NCI-H2196 (cell line): ENCODE results near the gene CAVIN2.

ENCODE experiments used
- DNase-seq: peaks from one replicate; lab custom pipeline; 2025; ENCODE audit not compliant: unreplicated experiment; lab: John Stamatoyannopoulos, UW

CAVIN2 gene, protein sequence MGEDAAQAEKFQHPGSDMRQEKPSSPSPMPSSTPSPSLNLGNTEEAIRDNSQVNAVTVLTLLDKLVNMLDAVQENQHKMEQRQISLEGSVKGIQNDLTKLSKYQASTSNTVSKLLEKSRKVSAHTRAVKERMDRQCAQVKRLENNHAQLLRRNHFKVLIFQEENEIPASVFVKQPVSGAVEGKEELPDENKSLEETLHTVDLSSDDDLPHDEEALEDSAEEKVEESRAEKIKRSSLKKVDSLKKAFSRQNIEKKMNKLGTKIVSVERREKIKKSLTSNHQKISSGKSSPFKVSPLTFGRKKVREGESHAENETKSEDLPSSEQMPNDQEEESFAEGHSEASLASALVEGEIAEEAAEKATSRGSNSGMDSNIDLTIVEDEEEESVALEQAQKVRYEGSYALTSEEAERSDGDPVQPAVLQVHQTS

DNA sequence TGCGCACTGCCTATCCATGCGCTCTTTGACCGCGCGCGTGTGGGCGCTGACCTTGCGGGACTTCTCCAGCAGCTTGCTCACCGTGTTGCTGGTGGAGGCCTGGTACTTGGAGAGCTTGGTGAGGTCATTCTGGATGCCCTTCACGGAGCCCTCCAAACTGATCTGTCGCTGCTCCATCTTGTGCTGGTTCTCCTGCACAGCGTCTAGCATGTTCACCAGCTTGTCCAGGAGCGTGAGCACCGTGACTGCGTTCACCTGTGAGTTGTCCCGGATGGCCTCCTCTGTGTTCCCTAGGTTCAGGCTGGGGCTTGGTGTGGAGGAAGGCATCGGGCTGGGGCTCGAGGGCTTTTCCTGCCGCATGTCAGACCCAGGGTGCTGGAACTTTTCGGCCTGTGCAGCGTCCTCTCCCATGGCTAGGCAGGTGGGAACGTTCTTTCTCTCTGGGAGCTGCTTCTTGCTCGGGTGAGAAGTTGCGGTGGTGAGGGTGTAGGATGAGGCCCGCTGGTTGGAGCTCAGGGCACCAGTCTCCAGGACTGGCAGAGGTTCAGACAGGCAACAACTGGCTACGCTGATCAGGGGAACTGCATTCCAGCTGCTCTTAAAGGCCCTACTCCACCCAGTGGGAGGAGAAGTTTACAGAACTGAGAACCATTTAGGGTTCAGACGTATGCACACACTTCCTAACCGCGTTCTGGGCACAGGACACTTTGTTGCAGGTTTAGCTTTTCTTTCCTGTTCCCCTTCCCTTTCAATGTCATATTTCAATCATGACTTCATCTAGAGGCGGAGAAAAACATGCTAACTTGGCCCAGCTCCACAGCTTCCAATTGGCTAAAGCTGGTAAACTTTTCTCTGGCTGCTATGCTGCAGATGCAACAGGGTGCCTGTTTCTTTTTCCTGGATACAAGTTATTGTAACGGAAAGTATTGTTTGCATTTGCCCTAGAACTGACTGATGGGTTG, at the start of gene CAVIN2:
Gene CAVIN2 (minus strand): TSS at position 574 of the 962 bp plus-strand sequence. CDS start 163 bp downstream, at position 411.
- DNase-seq = no peak

DNA sequence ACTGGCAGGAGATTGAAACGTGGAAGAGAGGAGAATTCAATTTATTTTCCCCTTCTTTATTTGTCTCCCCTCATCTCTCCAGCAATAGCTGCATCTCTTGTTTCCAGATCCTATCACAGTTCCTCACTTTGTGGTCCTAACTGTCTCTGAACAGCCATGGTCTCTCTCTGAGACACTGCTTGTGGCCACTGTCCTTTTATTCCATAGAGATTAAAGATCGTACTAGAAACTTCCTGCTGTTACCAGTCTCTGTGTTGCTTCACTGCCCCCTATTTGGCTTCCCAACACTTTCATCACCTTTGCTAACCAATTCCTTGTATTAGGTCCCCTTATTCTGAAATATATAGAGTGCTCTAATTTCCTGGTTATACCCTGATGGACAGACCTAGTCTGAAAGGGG, 48.9 kb upstream of the CAVIN2 start:
- DNase-seq = no peak

DNA sequence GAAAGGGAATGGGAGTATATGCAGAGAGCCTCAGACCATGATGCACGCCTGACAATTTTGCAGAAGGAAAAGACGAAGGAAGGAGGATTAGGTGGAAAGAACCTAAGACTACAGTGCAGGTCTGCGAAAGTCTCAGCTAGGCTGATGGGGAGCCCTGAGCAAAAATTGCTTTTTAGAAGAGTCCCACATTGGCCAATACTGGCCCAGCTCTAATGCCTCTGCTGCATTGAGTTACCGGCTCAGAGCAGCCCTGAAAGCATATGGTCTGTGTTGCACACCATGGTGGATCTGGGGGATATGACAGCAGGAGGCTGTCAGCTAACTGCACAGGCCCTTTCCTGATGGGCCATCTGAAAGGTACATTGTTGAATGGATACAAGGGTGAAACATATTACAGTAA, 48.3 kb upstream of the CAVIN2 start:
- DNase-seq = no peak

DNA sequence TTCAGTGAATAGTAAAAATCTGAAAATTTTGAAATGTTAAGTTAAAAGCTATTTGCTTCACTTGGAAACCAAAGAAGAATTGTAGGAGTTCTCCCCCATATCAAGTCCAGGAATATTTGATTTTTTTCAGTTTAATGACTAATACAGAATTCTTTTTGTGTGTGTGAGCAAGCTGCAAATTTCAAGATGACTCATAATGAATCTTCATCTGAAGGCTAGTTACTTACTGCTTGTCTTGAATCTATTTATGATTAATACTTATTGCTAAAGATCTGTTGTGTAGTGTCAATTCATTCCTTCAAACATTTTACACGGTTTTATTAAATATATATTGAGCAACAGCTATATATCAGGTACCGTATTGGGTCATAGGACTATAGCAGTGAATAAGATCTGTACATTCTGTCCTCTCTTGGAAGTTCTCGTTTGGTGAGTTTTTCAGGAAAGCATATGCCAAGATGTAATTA, 47.8 kb upstream of the CAVIN2 start:
- DNase-seq = no peak

DNA sequence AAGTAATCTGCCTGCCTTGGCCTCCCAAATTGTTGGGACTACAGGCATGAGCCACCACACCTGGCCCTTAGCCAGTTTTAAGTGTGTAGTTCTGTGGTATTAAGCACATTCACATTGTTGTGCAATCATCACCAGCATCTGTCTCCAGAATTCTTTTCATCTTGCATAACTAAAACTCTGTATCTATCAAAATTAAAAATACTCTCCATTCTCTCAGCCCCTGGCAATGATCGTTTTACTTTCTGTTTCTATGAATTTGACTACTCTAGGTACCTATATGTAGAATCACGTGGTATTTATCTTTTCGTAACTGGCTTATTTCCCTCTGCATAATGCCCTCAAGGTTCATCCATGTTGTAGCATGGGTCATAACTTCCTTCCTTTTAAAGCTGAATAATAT, 45.5 kb upstream of the CAVIN2 start:
- DNase-seq = no peak

DNA sequence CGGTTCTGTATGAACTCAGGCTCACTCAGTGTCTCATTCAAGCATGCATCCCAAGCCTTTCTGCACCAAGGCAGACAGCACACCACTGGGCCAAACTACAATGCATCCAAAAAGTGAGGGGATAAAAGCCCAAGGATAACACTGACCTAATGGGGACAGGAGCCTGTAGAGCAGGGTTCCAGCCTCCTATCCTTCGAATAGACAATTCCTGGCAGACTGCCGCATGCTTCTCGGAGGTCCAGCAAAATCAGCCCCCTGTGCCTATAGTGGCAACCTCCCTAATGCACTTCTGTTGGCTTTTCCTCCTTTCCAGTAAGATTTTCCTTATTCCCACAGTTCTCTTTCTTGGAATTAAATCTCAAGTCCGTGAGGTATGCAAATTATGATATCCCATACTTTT, 44.8 kb upstream of the CAVIN2 start:
- DNase-seq = no peak

DNA sequence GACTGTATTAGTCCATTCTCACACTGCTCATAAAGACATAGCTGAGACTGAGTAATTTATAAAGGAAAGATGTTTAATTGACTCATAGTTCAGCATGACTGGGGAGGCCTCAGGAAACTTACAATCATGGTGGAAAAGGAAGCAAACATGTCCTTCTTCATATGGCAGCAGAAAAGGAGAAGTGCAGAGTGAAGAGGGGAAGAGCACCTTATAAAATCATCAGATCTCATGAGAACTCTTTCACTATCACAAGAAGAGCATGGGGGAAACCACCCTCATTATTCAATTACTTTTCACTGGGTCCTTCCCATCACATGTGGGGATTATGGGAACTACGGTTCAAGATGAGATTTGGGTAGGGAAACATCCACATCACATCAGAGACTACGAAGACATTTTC, 43.0 kb upstream of the CAVIN2 start:
- DNase-seq = no peak

DNA sequence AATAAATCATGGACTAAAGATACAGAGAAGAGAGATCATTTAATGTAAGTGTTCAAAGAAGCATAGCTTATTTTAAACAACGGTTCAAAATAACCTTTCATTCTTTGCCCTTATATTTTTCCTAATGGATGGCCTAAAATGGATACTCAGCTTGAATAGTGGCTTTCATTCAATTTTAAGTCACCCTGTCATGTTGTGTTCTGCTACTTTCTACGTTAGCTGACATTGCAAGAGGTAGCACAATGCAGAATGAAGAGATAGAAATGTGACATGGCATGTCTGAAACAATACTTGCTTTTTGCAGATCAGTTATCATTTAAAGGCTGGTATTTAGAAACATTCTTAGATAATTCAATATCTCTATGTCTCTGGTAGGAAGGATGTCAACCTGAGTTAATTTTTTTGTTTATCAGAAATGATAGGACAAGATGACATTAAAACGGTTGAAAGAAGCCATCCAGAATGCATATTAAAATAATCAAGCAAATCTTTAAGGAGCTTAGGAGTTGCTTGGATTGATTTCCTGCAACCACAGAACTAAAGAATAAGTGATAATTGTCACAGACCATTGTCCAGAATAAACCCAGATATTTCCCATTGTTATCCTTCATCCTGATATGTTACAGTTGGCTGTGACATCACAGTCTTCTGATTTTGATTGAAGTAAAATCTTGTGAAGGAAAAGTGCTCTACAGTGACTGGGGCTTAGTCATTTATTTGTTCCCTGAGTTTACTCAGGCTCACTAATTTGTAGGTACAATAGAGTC, 41.7 kb upstream of the CAVIN2 start:
- DNase-seq = no peak

DNA sequence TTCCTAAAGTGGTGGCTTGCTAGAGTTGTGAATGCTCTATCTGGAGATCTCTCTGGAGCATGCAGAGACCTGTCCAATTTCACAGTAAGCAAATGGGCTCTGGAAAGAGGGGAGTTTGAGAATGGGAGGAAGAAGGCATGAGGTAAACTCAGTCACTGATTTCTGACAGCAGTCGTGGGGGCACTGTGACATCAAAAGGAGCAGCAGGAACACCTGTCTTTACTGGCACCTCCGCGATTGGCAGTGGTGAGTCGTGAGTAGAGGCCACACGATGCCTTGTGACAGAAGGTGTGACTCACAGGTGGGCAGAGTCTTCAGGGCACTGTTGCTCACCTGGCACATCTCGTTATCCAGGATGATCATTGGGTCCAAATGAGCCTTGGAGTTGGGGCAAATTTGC, 38.8 kb upstream of the CAVIN2 start:
- DNase-seq = no peak

DNA sequence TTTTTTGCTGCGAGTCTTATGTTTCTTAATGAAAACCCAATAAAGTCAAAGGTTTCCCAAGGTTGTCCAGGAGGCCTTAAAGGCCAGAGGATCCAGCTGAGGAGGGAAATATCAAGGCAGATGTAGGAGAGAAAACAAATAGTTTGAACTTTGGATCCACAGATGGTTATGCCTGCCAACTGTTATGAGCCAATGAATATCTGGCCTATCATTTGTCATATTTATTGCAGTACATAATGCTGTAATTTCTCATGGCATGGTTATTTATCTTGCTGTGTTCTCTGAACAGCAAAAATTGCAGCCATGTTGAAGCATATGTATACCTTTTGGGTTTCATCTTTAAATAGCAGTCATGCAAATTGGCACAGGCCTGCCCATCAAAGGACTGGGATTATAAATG, 38.2 kb upstream of the CAVIN2 start:
- DNase-seq = no peak

DNA sequence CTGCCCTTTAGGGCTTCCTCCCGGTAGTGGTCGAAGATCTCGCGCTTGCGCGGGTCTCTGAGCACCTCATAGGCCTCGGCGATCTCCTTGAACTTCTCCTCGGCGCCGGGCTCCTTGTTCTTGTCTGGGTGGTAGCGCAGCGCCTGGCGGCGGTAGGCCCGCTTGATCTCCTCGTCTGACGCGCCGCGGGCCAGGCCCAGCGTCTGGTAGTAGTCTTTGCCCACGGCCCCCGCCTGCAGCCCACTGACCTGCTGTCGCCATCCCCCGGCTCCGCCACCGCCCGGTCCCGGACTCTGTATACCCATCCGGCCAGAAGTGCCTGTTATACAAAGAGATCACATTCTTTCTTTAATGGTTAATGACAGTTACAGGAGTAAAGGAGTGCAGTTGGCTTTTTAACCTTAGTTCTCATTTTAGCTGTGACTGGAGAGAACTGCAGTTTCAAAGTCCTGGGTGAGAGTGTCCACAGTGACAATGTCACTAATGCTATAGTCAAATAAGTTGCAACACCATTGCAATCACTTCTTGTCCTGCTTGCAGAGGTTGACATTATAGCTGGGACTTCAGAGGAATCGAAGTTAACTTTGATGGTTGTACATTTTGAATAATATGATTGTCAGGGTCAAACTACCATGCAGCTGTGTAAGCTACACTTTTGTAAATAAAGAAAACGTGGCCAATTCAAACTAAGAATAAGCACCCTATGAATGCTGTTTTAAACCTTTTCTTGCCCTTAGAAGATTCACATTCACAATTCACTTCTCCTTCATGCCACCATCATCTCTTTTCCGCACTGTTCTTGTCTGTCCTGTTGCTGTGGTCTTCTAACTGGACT, 35.3 kb upstream of the CAVIN2 start:
- DNase-seq = no peak

DNA sequence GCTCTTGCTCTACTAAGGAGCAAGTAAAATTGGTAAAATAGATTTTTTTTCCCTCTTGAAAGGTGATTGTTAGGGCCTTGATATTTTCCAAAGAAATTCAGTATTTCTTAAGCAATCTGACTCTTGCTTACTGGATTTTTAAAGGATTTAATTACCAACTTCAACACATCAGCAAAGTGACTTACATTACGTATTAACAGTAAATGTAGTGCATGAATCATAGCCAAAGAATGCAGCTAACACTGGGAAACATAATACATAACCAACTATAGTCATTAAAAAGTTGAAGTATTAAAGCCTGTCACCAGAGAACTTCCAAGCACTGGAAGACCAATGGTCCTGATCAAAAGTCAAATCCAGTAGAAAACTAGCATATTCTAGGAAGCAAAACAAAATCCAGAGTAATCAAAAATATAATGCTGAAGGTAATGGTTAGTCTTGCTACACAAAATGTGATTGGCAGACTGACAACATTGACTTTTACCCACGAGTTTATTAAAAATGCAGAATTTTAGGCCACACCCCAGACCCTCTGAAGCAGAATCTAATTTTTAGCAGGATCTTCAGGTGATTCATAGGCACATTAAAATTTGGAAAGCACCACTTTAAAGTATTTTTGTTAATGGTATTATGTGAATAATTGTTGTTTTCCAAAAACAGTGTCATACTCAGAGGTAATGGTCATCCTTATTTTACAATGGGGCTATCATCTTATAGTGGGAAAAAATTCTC, 31.8 kb upstream of the CAVIN2 start:
- DNase-seq = no peak

DNA sequence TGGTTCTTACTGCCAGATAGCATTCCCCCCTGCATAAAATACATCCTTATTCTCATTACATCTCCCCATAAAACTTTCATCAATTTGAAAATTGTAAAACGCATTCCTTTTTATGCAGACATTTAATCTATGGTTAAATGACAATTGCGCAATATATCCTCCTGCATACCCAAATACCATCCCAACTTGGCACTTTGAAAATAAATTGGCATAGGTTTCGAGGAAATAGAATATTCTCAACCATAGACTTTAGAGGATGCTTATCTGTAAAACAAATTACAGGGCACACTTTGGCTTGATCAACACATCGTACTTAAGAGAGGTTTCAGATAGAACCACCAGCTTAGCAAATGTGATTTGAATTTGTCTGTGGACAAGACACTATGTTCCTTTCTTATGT, 31.0 kb upstream of the CAVIN2 start:
- no peak for DNase-seq

DNA sequence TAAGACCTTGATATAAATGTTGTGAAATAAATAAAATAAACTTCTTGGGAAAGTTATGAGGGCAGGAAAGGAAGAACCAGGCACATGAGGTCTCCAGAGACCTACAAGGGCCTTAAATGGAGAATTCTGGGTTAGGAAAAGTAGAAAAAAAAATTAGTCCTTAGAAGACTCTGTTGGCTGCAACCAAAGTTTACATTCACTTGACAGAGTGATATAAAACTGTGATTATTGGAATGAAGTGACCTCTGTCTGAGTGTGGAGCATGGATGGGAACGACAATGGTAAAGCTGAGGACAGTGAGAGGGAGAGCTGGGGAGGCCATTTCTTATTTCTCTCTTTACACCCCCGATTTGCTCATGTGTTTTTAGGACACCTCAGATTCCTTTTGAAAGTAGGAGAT, 29.0 kb upstream of the CAVIN2 start:
- DNase-seq = no peak

DNA sequence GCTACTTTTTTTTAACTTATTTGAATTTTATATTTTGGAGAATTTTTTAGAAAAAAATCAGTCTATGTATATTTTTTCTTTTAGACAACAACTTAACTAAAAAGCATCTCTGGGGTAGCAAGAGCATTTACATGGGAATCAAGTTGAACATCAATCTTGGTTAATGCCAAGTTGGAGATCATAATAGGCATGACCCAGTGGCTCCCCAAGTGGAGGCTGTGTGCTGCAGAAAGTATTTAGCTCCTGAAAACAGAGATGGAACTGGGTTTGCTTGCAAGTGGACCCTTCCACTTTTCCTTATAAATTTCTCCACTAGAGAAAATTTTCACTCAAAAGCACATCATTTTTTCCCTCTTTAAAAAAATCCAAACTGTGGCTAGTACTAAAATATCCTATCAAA, 23.9 kb upstream of the CAVIN2 start:
- no peak for DNase-seq

DNA sequence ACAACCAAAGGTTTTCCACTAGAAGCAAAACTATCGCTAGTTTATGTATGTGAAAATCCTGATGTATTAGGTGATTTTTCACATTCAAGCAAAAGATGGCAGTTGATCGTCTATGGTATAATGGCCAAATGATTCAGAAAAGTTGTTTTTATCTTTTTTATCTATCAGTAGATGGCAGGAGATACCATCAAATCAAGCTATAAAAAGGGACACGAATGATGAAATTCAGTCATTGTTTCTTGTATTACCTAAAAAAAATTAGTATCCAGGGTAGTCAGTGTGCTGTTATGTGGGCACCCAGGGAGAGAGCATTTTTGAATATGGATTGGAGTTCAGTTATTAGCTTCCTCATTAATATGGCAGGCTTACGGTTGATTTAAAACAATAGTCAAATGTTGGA, 22.9 kb upstream of the CAVIN2 start:
- DNase-seq = no peak

DNA sequence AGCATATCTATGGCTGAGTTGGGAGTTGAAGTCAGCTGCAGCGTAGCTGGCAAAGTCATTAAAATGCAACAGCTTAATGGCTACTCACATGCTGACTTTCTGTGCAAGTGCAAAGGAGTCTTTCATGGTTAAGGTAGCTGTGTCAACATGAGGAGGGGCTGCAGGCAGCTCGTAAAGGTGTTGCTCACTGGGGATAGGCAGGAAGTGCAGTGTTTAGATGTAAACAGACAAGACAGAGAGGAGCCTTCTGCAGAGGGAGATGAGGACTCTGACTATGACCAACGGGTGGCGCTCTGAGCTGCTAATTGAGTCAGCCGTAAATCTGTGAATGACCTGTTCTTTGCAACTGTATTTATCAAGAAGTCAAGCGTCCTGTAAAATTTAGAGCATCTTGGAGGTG, 22.3 kb upstream of the CAVIN2 start:
- no peak for DNase-seq

DNA sequence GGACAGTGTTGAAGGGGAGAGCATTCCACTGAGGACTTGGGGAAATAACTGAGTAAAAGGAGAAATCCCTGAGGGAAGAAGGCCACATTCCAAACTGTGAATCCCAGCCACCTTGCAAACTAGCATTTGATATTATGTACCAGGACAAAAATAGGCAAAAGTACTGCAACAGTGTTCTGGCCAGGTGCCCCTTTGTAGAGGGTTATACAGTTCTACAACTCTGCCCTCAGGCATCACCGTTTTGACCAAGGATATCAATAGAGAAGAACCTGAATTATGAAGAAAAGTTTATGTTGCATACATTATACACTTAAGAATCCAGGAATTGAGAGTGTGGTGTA, 20.6 kb upstream of the CAVIN2 start:
- no peak for DNase-seq

DNA sequence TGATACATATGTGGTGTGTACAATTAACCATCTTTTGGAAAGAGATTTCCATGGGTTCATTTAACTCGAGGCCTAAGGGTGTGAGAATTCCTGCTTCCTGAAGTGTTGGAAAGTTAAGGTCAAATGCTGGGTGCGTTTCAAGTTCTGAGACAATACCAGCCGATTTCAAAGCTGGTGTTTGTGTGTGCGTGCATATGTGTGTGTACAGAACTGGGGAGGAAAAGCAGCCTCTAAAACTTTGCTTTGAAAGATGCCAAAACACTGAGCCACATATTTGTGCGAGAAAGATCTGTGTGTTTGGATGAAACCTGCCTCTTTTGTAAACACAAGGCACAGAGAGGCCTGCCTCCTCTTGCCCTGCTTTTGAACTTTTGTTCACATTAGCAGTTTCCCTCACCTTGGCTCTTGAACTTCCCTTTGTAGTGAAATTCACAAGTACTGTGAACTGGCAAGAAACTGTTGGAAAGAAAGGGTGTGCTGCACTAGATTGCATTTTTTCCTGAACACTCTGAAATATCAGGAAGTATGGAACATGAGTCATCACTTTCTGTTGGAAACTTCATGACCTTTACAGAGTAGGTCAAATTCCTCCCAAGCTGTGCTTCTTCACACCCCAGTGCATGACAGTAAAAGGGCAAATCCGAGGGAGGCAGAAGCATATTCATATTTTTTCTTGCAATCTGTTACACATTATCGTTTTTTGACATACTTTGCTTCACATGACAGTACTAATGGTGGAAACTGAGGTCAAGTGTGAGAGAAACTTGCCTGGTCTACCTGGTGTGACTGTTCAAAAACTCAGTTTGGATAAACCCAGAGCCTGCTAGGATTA, 20.0 kb upstream of the CAVIN2 start:
- no peak for DNase-seq
